K562 (cell line): ENCODE results near the gene TDRD5. TPM values are rescaled to one million over a fixed set of nuclear protein-coding genes. Genes with fewer than 3 reads are reported as not detected.

Experiments used
- polyA plus RNA-seq, 8 experiments: library from polyadenylated mRNA; depleted of rRNA in 4 of 8; stranded (reverse) in 5 of 8; unstranded in 3 of 8; fragments of >200 nt; fragmentation: Nextera tagmentation in 2 of 8; fragmentation: Illumina TruSeq in 1 of 8; extraction: Ambion mirVana in 2 of 8; extraction: Trizol in 1 of 8; gene quantifications; 2 replicates each; pipeline versions ENCODE4 v1.2.1 to v1.2.3, GENCODE V29; 2011 to 2014; ENCODE audit warnings: inconsistent platforms in 1 of 8, missing spikeins in 1 of 8
- total RNA-seq, 7 experiments: library from RNA; depleted of rRNA in 6 of 7; stranded (reverse); fragments of >200 nt in 6 of 7; fragmentation: Illumina TruSeq in 2 of 7; extraction: Trizol in 2 of 7; gene quantifications; 2 replicates each; pipeline versions ENCODE4 v1.2.1 to v1.2.3, GENCODE V29; 2011 to 2021; ENCODE audit warnings: low replicate concordance in 1 of 7
- TF ChIP-seq, protein P1 (sequence below): fragments of 450-650 bp; IDR thresholded peaks from 2 replicates; pipeline ENCODE4 v1.6.1; 2016; ENCODE audit warnings: mild to moderate bottlenecking, moderate library complexity

TDRD5 gene
- total and polyA plus RNA-seq, 9 of the 15 experiments (the other 6 are each of a cell fraction or from before 2014, with no cell fraction given) = 0.04 to 0.57 (median 0.26) TPM; not detected in 1

DNA sequence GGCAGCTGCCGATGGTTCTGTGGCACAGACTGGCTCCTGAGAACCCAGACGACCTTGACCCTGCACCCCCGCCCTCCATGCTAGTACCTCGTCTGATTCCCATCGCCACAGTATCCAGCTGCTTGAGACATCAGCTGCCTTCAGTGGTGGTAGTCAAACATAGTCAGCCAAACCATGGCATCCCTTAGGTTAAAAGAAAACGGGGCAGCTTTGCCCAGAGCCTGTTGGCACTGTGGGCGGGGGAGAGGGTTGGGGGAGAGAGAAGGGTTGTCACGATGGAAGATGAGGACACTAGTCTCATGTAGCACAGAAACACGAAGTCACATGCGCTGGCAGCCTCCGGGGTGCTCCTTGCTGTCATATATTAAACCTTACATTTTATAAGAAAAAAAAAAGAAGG lies 961 bp upstream of the TDRD5 start (continued):
- TF ChIP-seq, protein P1, sequence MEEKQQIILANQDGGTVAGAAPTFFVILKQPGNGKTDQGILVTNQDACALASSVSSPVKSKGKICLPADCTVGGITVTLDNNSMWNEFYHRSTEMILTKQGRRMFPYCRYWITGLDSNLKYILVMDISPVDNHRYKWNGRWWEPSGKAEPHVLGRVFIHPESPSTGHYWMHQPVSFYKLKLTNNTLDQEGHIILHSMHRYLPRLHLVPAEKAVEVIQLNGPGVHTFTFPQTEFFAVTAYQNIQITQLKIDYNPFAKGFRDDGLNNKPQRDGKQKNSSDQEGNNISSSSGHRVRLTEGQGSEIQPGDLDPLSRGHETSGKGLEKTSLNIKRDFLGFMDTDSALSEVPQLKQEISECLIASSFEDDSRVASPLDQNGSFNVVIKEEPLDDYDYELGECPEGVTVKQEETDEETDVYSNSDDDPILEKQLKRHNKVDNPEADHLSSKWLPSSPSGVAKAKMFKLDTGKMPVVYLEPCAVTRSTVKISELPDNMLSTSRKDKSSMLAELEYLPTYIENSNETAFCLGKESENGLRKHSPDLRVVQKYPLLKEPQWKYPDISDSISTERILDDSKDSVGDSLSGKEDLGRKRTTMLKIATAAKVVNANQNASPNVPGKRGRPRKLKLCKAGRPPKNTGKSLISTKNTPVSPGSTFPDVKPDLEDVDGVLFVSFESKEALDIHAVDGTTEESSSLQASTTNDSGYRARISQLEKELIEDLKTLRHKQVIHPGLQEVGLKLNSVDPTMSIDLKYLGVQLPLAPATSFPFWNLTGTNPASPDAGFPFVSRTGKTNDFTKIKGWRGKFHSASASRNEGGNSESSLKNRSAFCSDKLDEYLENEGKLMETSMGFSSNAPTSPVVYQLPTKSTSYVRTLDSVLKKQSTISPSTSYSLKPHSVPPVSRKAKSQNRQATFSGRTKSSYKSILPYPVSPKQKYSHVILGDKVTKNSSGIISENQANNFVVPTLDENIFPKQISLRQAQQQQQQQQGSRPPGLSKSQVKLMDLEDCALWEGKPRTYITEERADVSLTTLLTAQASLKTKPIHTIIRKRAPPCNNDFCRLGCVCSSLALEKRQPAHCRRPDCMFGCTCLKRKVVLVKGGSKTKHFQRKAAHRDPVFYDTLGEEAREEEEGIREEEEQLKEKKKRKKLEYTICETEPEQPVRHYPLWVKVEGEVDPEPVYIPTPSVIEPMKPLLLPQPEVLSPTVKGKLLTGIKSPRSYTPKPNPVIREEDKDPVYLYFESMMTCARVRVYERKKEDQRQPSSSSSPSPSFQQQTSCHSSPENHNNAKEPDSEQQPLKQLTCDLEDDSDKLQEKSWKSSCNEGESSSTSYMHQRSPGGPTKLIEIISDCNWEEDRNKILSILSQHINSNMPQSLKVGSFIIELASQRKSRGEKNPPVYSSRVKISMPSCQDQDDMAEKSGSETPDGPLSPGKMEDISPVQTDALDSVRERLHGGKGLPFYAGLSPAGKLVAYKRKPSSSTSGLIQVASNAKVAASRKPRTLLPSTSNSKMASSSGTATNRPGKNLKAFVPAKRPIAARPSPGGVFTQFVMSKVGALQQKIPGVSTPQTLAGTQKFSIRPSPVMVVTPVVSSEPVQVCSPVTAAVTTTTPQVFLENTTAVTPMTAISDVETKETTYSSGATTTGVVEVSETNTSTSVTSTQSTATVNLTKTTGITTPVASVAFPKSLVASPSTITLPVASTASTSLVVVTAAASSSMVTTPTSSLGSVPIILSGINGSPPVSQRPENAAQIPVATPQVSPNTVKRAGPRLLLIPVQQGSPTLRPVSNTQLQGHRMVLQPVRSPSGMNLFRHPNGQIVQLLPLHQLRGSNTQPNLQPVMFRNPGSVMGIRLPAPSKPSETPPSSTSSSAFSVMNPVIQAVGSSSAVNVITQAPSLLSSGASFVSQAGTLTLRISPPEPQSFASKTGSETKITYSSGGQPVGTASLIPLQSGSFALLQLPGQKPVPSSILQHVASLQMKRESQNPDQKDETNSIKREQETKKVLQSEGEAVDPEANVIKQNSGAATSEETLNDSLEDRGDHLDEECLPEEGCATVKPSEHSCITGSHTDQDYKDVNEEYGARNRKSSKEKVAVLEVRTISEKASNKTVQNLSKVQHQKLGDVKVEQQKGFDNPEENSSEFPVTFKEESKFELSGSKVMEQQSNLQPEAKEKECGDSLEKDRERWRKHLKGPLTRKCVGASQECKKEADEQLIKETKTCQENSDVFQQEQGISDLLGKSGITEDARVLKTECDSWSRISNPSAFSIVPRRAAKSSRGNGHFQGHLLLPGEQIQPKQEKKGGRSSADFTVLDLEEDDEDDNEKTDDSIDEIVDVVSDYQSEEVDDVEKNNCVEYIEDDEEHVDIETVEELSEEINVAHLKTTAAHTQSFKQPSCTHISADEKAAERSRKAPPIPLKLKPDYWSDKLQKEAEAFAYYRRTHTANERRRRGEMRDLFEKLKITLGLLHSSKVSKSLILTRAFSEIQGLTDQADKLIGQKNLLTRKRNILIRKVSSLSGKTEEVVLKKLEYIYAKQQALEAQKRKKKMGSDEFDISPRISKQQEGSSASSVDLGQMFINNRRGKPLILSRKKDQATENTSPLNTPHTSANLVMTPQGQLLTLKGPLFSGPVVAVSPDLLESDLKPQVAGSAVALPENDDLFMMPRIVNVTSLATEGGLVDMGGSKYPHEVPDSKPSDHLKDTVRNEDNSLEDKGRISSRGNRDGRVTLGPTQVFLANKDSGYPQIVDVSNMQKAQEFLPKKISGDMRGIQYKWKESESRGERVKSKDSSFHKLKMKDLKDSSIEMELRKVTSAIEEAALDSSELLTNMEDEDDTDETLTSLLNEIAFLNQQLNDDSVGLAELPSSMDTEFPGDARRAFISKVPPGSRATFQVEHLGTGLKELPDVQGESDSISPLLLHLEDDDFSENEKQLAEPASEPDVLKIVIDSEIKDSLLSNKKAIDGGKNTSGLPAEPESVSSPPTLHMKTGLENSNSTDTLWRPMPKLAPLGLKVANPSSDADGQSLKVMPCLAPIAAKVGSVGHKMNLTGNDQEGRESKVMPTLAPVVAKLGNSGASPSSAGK = no peak
